Mesendoderm (in vitro differentiated cells): ENCODE data around the gene RABL2B.
"Not testable (repeated sequence)": the region's sequence is repeated elsewhere in the genome, so short reads cannot be mapped to it uniquely, and the experiment has no call there.

Source experiments
- DNase-seq: peaks from one replicate; pipeline ENCODE4 v3.0.0; 2013
- H2AK5ac ChIP-seq: 2 replicates; pipeline ENCODE4 v1.6.1; 2013; ENCODE audit warnings: low read length, inconsistent platforms
- H2BK120ac ChIP-seq: 2 replicates; pipeline ENCODE4 v1.6.1; 2013; ENCODE audit warnings: low read depth, mild to moderate bottlenecking, low read length, moderate library complexity, mixed read lengths
- H2BK15ac ChIP-seq: replicated peaks from 2 replicates; pipeline ENCODE4 v1.6.1; 2013; ENCODE audit warnings: low read depth, mild to moderate bottlenecking, moderate library complexity
- H2BK5ac ChIP-seq: 2 replicates; pipeline ENCODE4 v1.6.1; 2013; ENCODE audit warnings: low read length, inconsistent platforms
- H3K18ac ChIP-seq: 2 replicates; pipeline ENCODE4 v1.6.1; 2013; ENCODE audit warnings: mild to moderate bottlenecking, low read length, mixed read lengths
- H3K23ac ChIP-seq: one replicate; pipeline ENCODE4 v1.6.1; 2013; ENCODE audit warnings: low read length
- H3K27ac ChIP-seq: 2 replicates; pipeline ENCODE4 v1.5.1; 2013; ENCODE audit warnings: low read depth, mild to moderate bottlenecking, inconsistent platforms, low read length, moderate library complexity
- H3K27me3 ChIP-seq: 2 replicates; pipeline ENCODE4 v1.6.1; 2013; ENCODE audit warnings: low read length, control low read depth, mild to moderate bottlenecking, inconsistent platforms; ENCODE audit not compliant: insufficient read depth, poor library complexity
- H3K36me3 ChIP-seq: 2 replicates; pipeline ENCODE4 v1.6.1; 2013; ENCODE audit warnings: low read length, inconsistent platforms; ENCODE audit not compliant: control insufficient read depth, insufficient read depth
- H3K4ac ChIP-seq: one replicate; pipeline ENCODE4 v1.6.1; 2013; ENCODE audit warnings: low read depth, mild to moderate bottlenecking, low read length, moderate library complexity
- H3K4me1 ChIP-seq: 2 replicates; pipeline ENCODE4 v1.6.1; 2013; ENCODE audit warnings: low read depth, low read length, inconsistent platforms; ENCODE audit not compliant: control insufficient read depth
- H3K4me2 ChIP-seq: 2 replicates; pipeline ENCODE4 v1.6.1; 2013; ENCODE audit warnings: low read length
- H3K4me3 ChIP-seq: 2 replicates; pipeline ENCODE4 v1.5.1; 2013; ENCODE audit warnings: mild to moderate bottlenecking, low read length
- H3K56ac ChIP-seq: one replicate; pipeline ENCODE4 v1.6.1; 2013; ENCODE audit warnings: low read length
- H3K79me1 ChIP-seq: 2 replicates; pipeline ENCODE4 v1.6.1; 2013; ENCODE audit warnings: low read length, inconsistent platforms
- H3K79me2 ChIP-seq: 2 replicates; pipeline ENCODE4 v1.6.1; 2013; ENCODE audit warnings: mild to moderate bottlenecking, low read length; ENCODE audit not compliant: control insufficient read depth, insufficient read depth
- H3K9ac ChIP-seq: 2 replicates; pipeline ENCODE4 v1.6.1; 2013; ENCODE audit warnings: low read length, inconsistent platforms
- H4K5ac ChIP-seq: one replicate; pipeline ENCODE4 v1.6.1; 2013; ENCODE audit warnings: low read length
- H4K8ac ChIP-seq: one replicate; pipeline ENCODE4 v1.6.1; 2013; ENCODE audit warnings: low read depth, mild to moderate bottlenecking, control low read depth, low read length, moderate library complexity
- WGBS: extraction: QIAGEN DNeasy Blood & Tissue Kit; methylation state at CpG from one replicate; pipeline ENCODE4 v1.1.7; 2013; ENCODE audit warnings: low lambda C conversion rate, missing lambda C conversion rate; ENCODE audit not compliant: insufficient coverage; ENCODE audit errors: extremely low coverage; 5-methylcytosine and 5-hydroxymethylcytosine counted together

RABL2B gene

DNA sequence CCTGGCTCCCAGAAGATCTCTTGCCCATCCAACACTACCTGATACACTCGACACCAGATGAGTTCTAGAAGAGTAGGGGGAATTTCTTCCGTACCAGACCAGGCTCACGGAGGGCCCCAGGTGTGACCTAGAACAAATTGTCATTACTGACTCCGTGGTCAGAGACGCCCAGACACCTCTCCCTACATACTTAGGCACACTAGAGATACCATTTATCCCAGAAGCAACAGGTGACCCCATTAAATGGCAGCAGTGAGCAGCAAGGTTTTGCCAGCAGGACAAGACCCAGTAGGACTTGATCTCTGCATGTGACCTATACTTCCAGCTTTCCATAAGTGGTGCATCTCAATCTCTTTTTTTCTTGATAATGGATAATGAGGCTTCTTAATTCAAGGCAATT lies 42.7 kb downstream of the RABL2B start:
- H3K79me2 ChIP-seq, H3K27me3 ChIP-seq, H3K27ac ChIP-seq, H3K23ac ChIP-seq, H2AK5ac ChIP-seq, H3K4me1 ChIP-seq, H2BK120ac ChIP-seq, H4K8ac ChIP-seq, H2BK5ac ChIP-seq, DNase-seq, H3K36me3 ChIP-seq, H4K5ac ChIP-seq, H3K79me1 ChIP-seq, H2BK15ac ChIP-seq, H3K4me3 ChIP-seq, H3K4me2 ChIP-seq, H3K56ac ChIP-seq, H3K9ac ChIP-seq, H3K4ac ChIP-seq, H3K18ac ChIP-seq: not testable (repeated sequence)
- no CpG with 5 or more reads among the region's 5 CpGs for WGBS

DNA sequence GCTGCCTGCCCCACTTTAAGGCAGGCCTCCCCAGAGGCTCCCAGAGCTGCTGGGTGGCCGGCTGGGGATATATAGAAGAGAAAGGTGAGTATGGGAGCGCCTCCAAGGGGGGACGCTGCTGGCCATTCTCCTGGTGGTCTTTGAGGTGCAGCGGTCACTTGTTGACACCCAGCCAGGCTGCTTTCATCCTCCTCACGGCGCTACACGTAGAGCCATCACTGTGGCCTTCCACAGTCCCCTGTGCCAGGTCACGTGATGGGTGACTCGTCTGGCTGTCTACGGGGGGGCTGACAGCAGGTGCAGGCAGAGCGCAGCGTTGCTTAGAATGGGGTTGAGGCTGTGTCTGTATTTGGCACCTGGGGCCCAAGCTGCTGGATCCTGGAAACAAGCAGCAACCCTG lies 43.5 kb downstream of the RABL2B start:
- no peak overlapping the region for H3K18ac ChIP-seq
- H2BK15ac ChIP-seq: no peak overlapping the region
- H3K27me3 ChIP-seq: no peaks in the 10 kb centered on the region
- no peak overlapping the region for H3K4ac ChIP-seq
- no peaks in the 10 kb centered on the region for H3K4me1 ChIP-seq
- no peaks in the 10 kb centered on the region for H3K36me3 ChIP-seq
- no peak overlapping the region for H3K56ac ChIP-seq
- no peak overlapping the region for H3K4me3 ChIP-seq
- no peak overlapping the region for H3K23ac ChIP-seq
- no peak overlapping the region for H3K9ac ChIP-seq
- no peak overlapping the region for H4K5ac ChIP-seq
- H3K79me1 ChIP-seq: no peaks in the 10 kb centered on the region
- no peak overlapping the region for H3K4me2 ChIP-seq
- no peak overlapping the region for H2AK5ac ChIP-seq
- no peaks in the 10 kb centered on the region for H3K79me2 ChIP-seq
- H2BK5ac ChIP-seq: no peak overlapping the region
- no CpG with 5 or more reads among the region's 12 CpGs for WGBS
- no peak overlapping the region for H3K27ac ChIP-seq
- H2BK120ac ChIP-seq: no peak overlapping the region
- no peak overlapping the region for H4K8ac ChIP-seq
- no peak for DNase-seq

DNA sequence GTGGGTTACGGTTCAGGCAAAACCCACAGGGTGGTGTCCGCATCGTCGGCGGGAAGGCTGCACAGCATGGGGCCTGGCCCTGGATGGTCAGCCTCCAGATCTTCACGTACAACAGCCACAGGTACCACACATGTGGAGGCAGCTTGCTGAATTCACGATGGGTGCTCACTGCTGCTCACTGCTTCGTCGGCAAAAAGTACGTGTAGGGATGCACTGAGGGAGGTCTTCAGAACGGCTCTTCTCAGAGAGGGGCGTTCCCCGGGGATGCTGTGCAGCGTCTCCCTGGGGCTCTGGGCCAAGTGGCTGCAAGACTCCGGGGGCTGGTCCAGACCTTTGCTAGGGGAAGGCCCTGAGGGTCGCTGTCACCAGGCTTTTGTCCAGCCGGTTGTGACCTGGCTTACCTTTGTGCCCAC lies 44.2 kb downstream of the RABL2B start:
- no peak overlapping the region for H3K27ac ChIP-seq
- DNase-seq: no peak

DNA sequence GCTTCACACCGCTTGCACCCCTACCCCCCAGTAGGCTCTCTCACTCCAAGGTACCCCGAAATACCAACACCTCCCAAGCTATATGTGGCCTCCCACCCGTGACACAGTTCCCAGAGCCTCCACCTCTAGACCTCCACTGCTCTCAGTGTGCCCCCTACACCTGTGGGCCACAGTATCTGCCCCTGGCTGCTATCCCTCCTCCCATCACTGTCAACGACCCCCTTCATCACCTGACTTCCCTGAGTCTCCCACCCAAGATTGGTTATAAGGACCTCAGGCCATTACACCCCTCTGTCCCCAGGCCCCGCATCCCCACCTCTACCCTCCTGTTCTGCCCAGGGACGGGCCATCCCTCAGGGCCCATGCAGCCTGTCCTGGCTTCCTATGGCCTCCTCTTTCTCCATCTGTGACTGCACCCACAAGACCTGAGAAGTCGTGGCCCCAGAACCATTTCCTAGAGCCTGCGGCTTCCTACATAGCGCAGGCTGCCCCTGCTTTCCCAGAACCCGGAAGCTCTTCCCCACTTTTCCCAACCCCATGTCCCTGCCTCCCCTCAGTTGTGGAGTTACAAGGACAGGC lies 44.7 kb downstream of the RABL2B start:
- no peaks in the 10 kb centered on the region for H3K27me3 ChIP-seq
- no CpG with 5 or more reads among the region's 10 CpGs for WGBS
- H4K8ac ChIP-seq: no peak overlapping the region
- no peak overlapping the region for H3K56ac ChIP-seq
- no peak overlapping the region for H3K23ac ChIP-seq
- no peaks in the 10 kb centered on the region for H3K36me3 ChIP-seq
- H2BK5ac ChIP-seq: no peak overlapping the region
- H3K79me1 ChIP-seq: no peaks in the 10 kb centered on the region
- H2AK5ac ChIP-seq: no peak overlapping the region
- no peak overlapping the region for H2BK15ac ChIP-seq
- no peaks in the 10 kb centered on the region for H3K79me2 ChIP-seq
- no peak overlapping the region for H2BK120ac ChIP-seq
- no peak overlapping the region for H3K4ac ChIP-seq
- H3K9ac ChIP-seq: no peak overlapping the region
- no peak overlapping the region for H3K4me3 ChIP-seq
- DNase-seq: no peak
- H3K27ac ChIP-seq: no peak overlapping the region
- no peak overlapping the region for H4K5ac ChIP-seq
- no peaks in the 10 kb centered on the region for H3K4me1 ChIP-seq
- H3K4me2 ChIP-seq: no peak overlapping the region
- H3K18ac ChIP-seq: no peak overlapping the region

More for the DNA sequence above, 44.2 kb downstream of the RABL2B start:
- no peak overlapping the region for H3K23ac ChIP-seq
- H3K4me2 ChIP-seq: no peak overlapping the region
- H3K36me3 ChIP-seq: no peaks in the 10 kb centered on the region
- no peak overlapping the region for H2BK15ac ChIP-seq
- no peak overlapping the region for H3K18ac ChIP-seq
- no peaks in the 10 kb centered on the region for H3K79me1 ChIP-seq
- H3K4me3 ChIP-seq: no peak overlapping the region
- no peak overlapping the region for H2AK5ac ChIP-seq
- no peak overlapping the region for H4K8ac ChIP-seq
- H3K79me2 ChIP-seq: no peaks in the 10 kb centered on the region
- no CpG with 5 or more reads among the region's 17 CpGs for WGBS
- no peak overlapping the region for H3K56ac ChIP-seq
- H4K5ac ChIP-seq: no peak overlapping the region
- no peak overlapping the region for H3K9ac ChIP-seq
- no peak overlapping the region for H2BK120ac ChIP-seq
- H3K27me3 ChIP-seq: no peaks in the 10 kb centered on the region
- H3K4me1 ChIP-seq: no peaks in the 10 kb centered on the region
- H3K4ac ChIP-seq: no peak overlapping the region
- H2BK5ac ChIP-seq: no peak overlapping the region

DNA sequence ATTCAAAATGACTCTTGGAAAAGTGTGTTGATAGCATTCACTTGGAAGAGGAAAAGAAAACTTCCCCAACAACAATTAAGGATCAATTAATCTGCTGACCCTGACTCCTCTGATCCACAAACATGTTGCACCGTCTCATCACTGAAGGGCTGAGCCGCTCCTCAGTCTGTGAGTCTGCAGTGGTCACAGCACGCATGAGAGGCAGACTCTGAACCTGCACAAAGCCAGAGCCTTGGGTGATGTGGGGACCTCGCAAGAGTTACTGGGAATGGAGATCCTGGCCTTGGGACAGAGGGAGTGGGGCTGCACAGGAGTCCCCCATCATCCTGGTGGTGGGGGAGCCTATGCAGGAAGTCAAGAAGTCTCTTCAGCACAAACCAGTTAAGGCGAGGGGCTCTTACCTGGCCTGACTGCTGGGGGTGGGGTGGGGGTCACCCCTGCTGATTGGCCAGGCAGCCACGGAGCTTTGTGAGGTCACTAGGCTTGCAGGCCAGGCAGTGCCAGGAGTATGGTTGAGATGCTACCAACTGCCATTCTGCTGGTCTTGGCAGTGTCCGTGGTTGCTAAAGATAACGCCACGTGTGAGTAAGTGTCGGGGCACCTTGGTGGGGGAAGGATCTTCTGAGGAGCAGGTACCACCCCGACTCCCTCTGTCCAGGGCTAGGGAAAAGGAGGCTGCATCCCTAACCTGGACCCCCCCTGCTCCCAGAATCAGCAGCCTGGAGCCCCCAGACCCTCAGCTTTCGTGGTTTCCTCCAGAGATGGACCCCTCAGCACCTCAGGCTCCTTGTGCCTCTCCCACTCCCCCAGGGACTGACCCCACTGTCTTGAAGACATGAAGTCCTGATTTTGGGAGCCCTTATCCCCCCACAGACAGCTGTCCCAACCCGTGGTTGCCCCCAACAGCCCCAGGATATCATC lies 45.4 kb downstream of the RABL2B start, which contains the start of gene ACR:
ACR (plus strand) TSS at position 477 of the 921 bp plus-strand sequence; CDS start at position 509, 32 bp downstream.
- Histone ChIP-seq H3K27ac (no peak within 1 kb of the TSS), H3K56ac (no peak within 1 kb of the TSS), H3K4me3 (no peak within 1 kb of the TSS), H4K5ac (no peak within 1 kb of the TSS), H2BK120ac (no peak within 1 kb of the TSS), H2BK5ac (no peak within 1 kb of the TSS), H3K27me3 (peaks cover 1% of the 10 kb centered on the region), H3K4me1 (no peaks in the 10 kb centered on the region), H2BK15ac (no peak within 1 kb of the TSS), H3K9ac (no peak within 1 kb of the TSS), H3K79me2 (no peaks in the 10 kb centered on the region), H3K79me1 (no peaks in the 10 kb centered on the region), H3K36me3 (no peaks in the 10 kb centered on the region), H3K23ac (no peak within 1 kb of the TSS), H3K18ac (no peak within 1 kb of the TSS), H3K4ac (no peak within 1 kb of the TSS), H3K4me2 (no peak within 1 kb of the TSS), H4K8ac (no peak within 1 kb of the TSS), H2AK5ac (no peak within 1 kb of the TSS)
- no CpG with 5 or more reads among the region's 13 CpGs for WGBS
- DNase-seq: no peak
